CD1c-positive myeloid dendritic cell (primary cell): ENCODE results near the gene SNX27.
"Not testable (repeated sequence)": the region's sequence is repeated elsewhere in the genome, so short reads cannot be mapped to it uniquely, and the experiment has no call there.

Experiments
- DNase-seq: peaks from one replicate; pipeline ENCODE4 v3.0.0-alpha.2; 2016; ENCODE audit errors: extremely low spot score

Gene SNX27

DNA sequence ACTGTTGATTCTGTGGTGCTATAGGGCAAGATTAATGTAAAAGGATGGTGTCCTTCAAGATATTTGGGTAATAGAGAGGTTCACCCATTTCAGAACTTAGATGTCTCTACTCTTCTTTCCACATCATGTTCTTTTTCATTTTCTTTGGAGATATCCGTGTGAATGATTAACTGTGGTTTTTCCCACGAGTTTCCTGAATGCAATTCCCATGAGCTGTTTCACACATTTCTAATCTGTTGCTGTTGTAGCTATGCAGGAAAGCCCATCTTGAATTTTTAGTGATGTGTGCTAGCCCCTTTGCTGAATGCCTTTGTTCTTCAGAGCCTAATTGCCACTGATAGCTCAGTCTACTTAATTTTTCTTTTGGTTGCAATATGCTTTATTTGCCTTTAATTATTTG, 27.6 kb downstream of the SNX27 start:
- DNase-seq = no peak

- DNase-seq = no peak
Observed at GRCh38 chr1:151641229-151641628, 29.4 kb downstream of the SNX27 start.

DNA sequence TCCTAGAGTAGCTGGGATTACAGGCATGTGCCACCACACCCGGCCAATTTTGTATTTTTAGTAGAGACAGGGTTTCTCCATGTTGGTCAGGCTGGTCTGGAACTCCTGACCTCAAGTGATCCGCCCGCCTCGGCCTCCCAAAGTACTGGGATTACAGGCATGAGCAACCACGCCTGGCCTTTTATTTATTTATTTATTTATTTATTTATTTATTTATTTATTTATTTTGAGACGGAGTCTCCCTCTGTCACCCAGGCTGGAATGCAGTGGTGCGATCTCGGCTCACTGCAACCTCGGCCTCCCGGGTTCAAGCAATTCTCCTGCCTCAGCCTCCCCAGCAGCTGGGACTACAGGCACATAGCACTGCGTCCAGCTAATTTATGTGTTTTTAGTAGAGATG, 31.2 kb downstream of the SNX27 start:
- DNase-seq = not testable (repeated sequence)

DNA sequence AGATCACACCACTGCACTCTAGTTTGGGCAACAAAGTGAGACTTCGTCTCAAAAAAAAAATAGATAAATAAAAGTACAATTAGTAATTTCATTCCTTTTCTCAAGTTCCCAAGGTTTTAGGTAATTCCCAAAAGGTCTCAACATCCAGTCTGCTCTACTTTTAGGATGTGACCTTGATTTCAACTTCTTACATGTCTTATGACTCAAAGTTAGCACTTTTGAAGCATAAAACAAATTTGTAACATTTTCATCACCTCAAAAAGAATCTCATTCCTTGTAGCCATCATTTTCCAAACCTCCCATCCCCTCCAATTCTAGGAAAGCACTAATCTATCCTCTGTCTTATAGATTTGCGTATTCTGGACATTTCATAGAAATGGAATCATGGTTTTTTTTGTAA, 32.2 kb downstream of the SNX27 start:
- DNase-seq = no peak

DNA sequence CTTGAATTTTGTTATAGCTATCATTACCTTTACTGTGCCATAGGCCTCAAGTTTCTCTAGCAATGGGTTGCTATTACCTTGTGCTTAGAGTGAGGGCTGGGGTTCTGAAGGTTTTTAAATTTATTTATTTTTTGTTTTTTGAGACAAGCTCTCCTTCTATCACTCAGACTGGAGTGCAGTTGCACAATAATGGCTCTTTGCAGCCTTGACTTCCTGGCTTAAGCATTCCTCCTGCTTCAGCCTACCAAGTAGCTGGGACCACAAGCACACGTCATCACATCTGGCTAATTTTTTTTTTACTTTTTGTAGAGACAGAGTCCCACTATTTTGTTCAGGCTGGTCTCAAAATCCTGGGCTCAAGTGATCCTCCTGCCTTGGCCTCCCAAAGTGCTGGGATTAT, 41.5 kb downstream of the SNX27 start:
- peak; percentile 24 for DNase-seq

DNA sequence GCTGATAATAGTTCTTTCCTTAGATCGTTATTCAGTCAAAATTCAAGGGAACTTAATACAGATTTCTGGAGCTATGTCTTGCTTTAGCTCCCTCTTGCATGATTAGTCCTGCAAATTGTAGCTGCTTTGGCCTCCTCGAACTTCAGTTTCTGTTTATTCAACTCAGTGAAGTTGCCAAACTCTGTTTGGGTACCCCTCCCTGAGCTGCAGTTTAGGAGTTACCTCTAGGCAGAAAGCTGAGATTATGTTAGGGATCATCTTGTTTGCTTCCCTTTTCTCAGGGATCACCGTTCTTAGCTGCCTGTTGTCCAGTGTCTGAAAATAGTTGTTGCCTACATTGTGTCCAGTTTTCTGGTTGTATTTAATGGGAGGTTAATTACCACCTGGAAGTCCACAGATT, 43.5 kb downstream of the SNX27 start:
- DNase-seq = peak; percentile 20

GRCh38 chr1:151661751-151662150, 49.9 kb downstream of the SNX27 start:
- peak; percentile 62 for DNase-seq

DNA sequence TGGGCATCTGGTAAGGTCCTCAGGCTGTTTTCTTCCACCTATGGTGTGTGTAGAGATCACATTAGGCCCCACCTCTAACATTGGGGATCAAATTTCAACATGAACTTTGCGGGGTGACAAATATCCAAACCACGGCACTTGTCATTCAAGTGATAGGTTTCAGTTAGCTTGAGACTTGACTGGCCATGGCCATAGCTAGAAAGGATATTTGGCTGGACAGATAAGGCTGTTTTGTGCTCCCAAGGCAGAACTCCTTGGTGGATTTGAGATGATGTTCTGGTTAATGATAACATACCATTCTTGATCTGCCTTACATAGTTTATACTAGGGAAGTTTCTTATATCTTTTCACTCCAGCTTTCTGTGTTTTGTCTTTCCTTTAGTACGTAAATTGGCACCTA, 56.2 kb downstream of the SNX27 start:
- DNase-seq = no peak

DNA sequence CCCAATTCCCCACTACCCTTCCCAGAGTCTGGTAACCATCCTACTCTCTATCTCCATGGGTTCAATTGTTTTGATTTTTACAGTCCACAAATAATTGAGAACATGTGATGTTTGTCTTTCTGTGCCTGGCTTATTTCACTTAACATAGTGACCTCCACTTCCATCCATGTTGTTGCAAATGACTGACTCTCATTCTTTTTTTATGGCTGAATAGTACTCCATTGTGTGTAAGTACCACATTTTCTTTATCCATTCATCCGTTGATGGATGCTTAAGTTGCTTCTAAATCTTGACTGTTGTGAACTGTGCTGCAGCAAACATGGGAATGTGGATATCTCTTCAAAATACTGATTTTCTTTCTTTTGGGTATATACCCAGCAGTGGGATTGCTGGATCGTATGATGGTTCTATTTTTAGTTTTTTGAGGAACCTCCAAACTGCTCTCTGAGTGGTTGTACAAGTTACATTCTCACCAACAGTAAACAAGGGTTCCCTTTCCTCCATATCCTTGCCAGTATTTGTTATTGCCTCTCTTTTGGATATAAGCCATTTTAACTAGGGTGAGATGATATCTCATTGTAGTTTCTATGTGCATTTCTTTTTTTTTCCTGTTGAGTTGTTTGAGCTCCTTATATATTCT, 58.3 kb downstream of the SNX27 start:
- DNase-seq = not testable (repeated sequence)

DNA sequence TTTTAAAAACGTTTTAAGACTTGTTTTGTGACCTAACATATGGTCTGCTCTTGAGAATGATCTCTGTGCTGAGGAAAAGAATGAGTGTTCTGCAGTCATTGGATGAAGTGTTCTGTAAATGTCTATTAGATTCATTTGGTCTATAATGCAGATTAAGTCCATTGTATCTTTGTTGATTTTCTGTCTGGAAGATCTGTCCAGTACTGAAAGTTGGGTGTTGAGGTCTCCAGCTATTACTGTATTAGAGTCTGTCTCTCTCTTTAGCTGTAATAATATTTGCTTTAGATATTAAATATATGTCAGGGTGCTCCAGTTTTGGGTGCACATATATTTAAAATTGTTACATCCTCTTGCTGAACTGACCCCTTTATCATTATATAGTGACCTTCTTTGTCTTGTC, 61.6 kb downstream of the SNX27 start:
- no peak for DNase-seq

GRCh38 chr1:151680391-151680790, 68.5 kb downstream of the SNX27 start:
- no peak for DNase-seq

GRCh38 chr1:151680826-151681225, 69.0 kb downstream of the SNX27 start:
- DNase-seq = no peak

- no peak for DNase-seq
Observed at GRCh38 chr1:151681923-151682322, 70.1 kb downstream of the SNX27 start.

DNA sequence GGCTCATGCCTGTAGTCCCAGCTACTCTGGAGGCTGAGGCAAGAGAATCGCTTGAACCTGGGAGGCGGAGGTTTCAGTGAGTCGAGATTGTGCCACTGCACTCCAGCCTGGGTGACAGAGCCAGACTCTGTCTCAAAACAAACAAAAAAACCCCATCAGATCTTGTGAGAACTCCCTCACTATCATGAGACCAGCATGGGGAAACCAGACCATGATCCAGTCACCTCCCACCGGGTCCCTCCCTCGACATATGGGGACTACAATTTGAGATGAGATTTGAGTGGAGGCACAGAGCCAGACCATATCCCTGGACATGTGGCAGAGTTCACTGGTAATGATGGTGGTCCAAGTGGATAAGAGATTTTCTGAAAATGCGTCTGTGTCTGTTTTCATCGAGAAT, 71.1 kb downstream of the SNX27 start:
- not testable (repeated sequence) for DNase-seq

- DNase-seq = no peak
Observed at GRCh38 chr1:151684128-151684527, 72.3 kb downstream of the SNX27 start.

DNA sequence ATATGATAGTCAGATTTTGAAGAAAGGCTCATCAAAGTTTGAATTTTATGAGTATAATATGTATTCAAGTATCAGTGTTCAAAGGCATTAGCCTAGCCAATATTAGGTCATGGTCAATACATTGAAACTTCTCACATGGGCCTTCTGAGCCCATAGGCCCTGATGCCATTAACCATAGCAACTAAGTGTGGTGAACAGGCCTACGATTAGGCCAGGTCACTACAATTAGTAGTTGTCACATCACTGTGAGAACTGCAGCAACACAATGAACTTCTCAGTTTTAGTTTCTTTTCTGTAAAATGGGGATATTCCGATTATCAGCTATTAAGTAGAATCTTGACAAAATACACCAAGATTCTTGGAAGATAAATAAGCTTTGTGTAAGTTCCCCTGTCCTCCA, 74.7 kb downstream of the SNX27 start:
- no peak for DNase-seq

- no peak for DNase-seq
Observed at GRCh38 chr1:151689494-151689893, 77.6 kb downstream of the SNX27 start.

- DNase-seq = peak; percentile 31
Observed at GRCh38 chr1:151692226-151692625, 80.4 kb downstream of the SNX27 start.

- peak; percentile 16 for DNase-seq
Observed at GRCh38 chr1:151693057-151693651, 81.3 kb downstream of the SNX27 start.

- DNase-seq = no peak
Observed at GRCh38 chr1:151701515-151701914, 89.7 kb downstream of the SNX27 start.

GRCh38 chr1:151702936-151703335, 91.1 kb downstream of the SNX27 start:
- no peak for DNase-seq

- no peak for DNase-seq
Observed at GRCh38 chr1:151703813-151704212, 92.0 kb downstream of the SNX27 start.

- no peak for DNase-seq
Observed at GRCh38 chr1:151704246-151704645, 92.4 kb downstream of the SNX27 start.

GRCh38 chr1:151705146-151705545, 93.3 kb downstream of the SNX27 start:
- no peak for DNase-seq
